Measurements from ENCODE around the gene CSF3R.

DNA sequence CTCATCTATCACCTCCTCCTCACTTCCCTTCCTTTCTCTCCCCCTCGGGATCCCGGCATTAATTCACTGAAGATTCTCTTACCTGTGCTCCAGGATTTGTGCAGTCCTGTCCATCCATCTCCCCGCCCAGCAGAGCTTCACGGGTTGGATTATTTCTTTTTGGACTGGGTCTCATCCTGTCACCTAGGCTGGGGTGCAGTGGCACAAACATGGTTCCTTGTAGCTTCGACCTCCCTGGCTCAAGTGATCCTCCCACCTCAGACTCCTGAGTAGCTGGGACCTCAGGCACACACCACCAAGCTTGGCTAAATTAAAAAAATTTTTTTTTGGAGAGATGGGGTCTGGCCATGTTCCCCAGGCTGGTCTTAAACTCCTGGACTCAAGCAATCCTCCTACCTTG lies 12.3 kb upstream of the CSF3R start:
- TF ChIP-seq POLR2A (conservative IDR thresholded peaks at IDR 0.05) (no peak), EP300 (IDR thresholded peaks at IDR 0.05; ENCODE audit: low read length) (no peak), MYC (IDR thresholded peaks at IDR 0.05; ENCODE audit: low read depth, low read length) (no peak), MYC (CRISPR knock-in tag; IDR thresholded peaks at IDR 0.05; ENCODE audit: borderline replicate concordance, low read depth) (no peak)

Data from K562 (cell line).